ENCODE measurements around the gene VGLL4.
A peak's percentile ranks its signal among the peaks of the same experiment; 100 is the strongest.

Gene VGLL4

DNA sequence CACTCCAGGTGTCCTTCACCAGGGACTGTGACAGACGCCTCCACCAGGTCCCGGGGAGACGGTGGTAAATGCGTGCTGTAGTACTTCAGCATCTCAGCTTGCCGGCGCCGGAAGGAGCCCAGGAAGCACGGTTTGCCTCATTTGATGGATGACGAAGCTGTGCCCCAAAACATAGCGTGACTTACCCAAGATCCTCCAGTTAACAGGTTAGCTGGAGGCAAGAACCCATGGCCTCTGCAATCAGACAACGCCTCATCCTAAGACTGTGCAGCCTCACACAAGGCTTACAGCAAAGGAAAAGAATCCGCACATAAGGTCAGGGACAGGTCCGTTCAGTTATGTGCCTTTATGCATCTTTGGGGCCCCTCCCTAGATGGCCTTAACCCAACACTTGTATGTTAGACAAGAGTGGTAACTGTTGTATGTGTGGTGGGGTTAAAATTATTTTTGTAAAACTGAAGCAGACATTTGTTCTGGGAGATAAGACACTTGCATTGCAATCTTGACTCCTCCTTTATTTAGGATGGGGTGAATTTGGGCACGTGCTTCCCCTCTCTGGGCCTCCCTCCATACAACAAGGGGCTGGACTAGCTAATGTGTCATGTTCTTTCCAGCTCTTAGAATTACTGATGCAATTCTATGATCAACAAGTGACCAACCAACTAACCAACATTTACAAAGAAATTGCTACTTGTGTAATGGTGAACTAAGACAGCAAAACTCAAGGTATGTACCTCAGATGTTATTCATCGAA is 39.4 kb downstream of the VGLL4 start:
- no peaks in the 10 kb centered on the region for H3K27me3 ChIP-seq (ENCODE audit: low read length)
- H3F3A ChIP-seq (ENCODE audit: insufficient read depth), result peaks cover 62% of the 10 kb centered on the region
- peaks cover 80% of the 10 kb centered on the region for H3K79me2 ChIP-seq (ENCODE audit: insufficient read depth, low read length)
- H3K4me3 ChIP-seq (ENCODE audit: insufficient read depth, low read length, poor library complexity, severe bottlenecking), result no peak overlapping the region
- TF ChIP-seq, protein P1, sequence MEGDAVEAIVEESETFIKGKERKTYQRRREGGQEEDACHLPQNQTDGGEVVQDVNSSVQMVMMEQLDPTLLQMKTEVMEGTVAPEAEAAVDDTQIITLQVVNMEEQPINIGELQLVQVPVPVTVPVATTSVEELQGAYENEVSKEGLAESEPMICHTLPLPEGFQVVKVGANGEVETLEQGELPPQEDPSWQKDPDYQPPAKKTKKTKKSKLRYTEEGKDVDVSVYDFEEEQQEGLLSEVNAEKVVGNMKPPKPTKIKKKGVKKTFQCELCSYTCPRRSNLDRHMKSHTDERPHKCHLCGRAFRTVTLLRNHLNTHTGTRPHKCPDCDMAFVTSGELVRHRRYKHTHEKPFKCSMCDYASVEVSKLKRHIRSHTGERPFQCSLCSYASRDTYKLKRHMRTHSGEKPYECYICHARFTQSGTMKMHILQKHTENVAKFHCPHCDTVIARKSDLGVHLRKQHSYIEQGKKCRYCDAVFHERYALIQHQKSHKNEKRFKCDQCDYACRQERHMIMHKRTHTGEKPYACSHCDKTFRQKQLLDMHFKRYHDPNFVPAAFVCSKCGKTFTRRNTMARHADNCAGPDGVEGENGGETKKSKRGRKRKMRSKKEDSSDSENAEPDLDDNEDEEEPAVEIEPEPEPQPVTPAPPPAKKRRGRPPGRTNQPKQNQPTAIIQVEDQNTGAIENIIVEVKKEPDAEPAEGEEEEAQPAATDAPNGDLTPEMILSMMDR (IDR thresholded peaks at IDR 0.05; ENCODE audit: insufficient read depth, low read length, poor library complexity, severe bottlenecking), result no peak
- no peak for TF ChIP-seq EZH2phosphoT487 (conservative IDR thresholded peaks at IDR 0.05; ENCODE audit: low read length)
- peak overlapping the region; percentile 98 for H3K27ac ChIP-seq (ENCODE audit: low read depth, low read length)
- no peaks in the 10 kb centered on the region for H4K20me1 ChIP-seq (ENCODE audit: low read depth, low read length)
- no peaks in the 10 kb centered on the region for H3K9me2 ChIP-seq (replicated peaks; ENCODE audit: insufficient read depth, low read length)
- H3K9me3 ChIP-seq (ENCODE audit: insufficient read depth, low read length), result no peaks in the 10 kb centered on the region
- no peak overlapping the region for H2AFZ ChIP-seq (ENCODE audit: low read depth, low read length, severe bottlenecking)
- peak overlapping the region; percentile 87 for H3K4me2 ChIP-seq (ENCODE audit: low read depth, low read length, poor library complexity, severe bottlenecking)
- peak overlapping the region; percentile 55 for H3K9ac ChIP-seq (ENCODE audit: low read length)
- H3K36me3 ChIP-seq (ENCODE audit: low read length), result peaks cover 8% of the 10 kb centered on the region

DNA sequence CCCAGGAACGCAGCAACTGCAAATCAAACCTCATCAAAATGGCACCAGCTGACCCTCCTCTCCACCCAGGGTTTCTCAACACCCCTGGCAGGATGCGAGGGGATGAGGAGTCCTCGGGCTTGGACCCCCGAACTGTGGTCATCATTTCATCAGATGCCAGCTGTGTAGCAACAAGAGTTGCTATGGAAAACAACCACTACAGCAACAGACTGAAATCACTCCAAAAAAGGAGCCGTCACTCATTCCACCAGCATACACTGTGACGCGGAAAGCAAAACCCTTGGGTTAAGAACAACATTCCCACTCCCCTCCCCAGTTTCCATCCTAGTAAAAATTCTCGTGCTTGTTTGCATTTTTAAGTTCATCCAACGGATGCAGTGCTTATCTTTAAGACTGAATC is 40.1 kb downstream of the VGLL4 start:
- Histone ChIP-seq H3K36me3 (ENCODE audit: low read length) (peaks cover 8% of the 10 kb centered on the region), H3F3A (ENCODE audit: insufficient read depth) (peaks cover 68% of the 10 kb centered on the region), H3K4me3 (ENCODE audit: insufficient read depth, low read length, poor library complexity, severe bottlenecking) (no peak overlapping the region), H3K4me2 (ENCODE audit: low read depth, low read length, poor library complexity, severe bottlenecking) (peak overlapping the region; percentile 87), H3K27ac (ENCODE audit: low read depth, low read length) (peak overlapping the region; percentile 98), H3K9ac (ENCODE audit: low read length) (peak overlapping the region; percentile 55), H4K20me1 (ENCODE audit: low read depth, low read length) (no peaks in the 10 kb centered on the region), H2AFZ (ENCODE audit: low read depth, low read length, severe bottlenecking) (no peak overlapping the region), H3K9me3 (ENCODE audit: insufficient read depth, low read length) (no peaks in the 10 kb centered on the region), H3K27me3 (ENCODE audit: low read length) (no peaks in the 10 kb centered on the region), H3K79me2 (ENCODE audit: insufficient read depth, low read length) (peaks cover 79% of the 10 kb centered on the region), H3K9me2 (replicated peaks; ENCODE audit: insufficient read depth, low read length) (no peaks in the 10 kb centered on the region)
- TF ChIP-seq, protein P1 (IDR thresholded peaks at IDR 0.05; ENCODE audit: insufficient read depth, low read length, poor library complexity, severe bottlenecking), result no peak
- TF ChIP-seq EZH2phosphoT487 (conservative IDR thresholded peaks at IDR 0.05; ENCODE audit: low read length), result no peak

DNA sequence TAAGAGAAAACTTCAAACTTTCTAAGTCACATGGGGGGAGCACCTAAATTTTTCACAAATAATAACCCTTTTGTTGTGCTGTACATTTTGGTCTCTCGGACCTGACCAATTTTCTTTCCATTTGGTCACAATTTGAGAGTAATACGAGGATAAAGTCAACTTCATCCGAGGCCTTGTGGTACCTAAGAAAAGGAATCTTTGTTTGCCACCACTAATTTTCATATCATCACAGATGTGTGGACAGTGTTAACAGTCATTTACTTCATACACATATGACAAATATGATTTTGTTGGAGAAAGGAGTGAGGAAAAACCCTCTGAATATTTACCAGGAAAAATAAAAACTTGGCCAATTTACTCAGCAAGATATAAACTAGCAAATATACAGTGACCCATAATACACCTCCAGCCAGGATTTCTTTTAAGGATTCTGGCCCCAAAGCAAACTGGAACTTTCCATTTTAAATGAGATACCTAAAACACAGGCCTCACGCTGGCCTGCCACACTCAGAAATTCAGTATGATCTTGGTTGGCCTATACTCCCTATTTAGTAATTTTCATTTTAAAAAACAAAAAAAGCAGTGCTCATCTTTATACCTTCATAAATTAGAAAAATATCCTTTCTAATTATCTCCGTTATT is 40.7 kb downstream of the VGLL4 start:
- Histone ChIP-seq H3K27ac (ENCODE audit: low read depth, low read length) (peak overlapping the region; percentile 98), H3F3A (ENCODE audit: insufficient read depth) (peaks cover 67% of the 10 kb centered on the region), H3K9me2 (replicated peaks; ENCODE audit: insufficient read depth, low read length) (no peaks in the 10 kb centered on the region), H3K9ac (ENCODE audit: low read length) (peak overlapping the region; percentile 55), H2AFZ (ENCODE audit: low read depth, low read length, severe bottlenecking) (no peak overlapping the region), H3K9me3 (ENCODE audit: insufficient read depth, low read length) (no peaks in the 10 kb centered on the region), H3K4me3 (ENCODE audit: insufficient read depth, low read length, poor library complexity, severe bottlenecking) (peak overlapping the region; percentile 39), H3K27me3 (ENCODE audit: low read length) (no peaks in the 10 kb centered on the region), H3K79me2 (ENCODE audit: insufficient read depth, low read length) (peaks cover 79% of the 10 kb centered on the region), H3K4me2 (ENCODE audit: low read depth, low read length, poor library complexity, severe bottlenecking) (peak overlapping the region; percentile 87), H3K36me3 (ENCODE audit: low read length) (peaks cover 8% of the 10 kb centered on the region), H4K20me1 (ENCODE audit: low read depth, low read length) (no peaks in the 10 kb centered on the region)
- TF ChIP-seq EZH2phosphoT487 (conservative IDR thresholded peaks at IDR 0.05; ENCODE audit: low read length), result no peak
- TF ChIP-seq, protein P1 (IDR thresholded peaks at IDR 0.05; ENCODE audit: insufficient read depth, low read length, poor library complexity, severe bottlenecking), result no peak
